ENCODE results near the gene REXO4. TPM values are rescaled to one million over a fixed set of nuclear protein-coding genes. Genes with fewer than 3 reads are reported as not detected.
"Not testable (repeated sequence)": the region's sequence is repeated elsewhere in the genome, so short reads cannot be mapped to it uniquely, and the experiment has no call there.

The REXO4 gene
- total RNA-seq, 4 donors from 2014 or later = 11.5 to 18.1 (median 15.4) TPM

- no peak for ATAC-seq (ENCODE audit: low FRiP score)
- no peak for DNase-seq (ENCODE audit: low spot score)
Measured at GRCh38 chr9:133397895-133398294, 19.9 kb downstream of the REXO4 start.

GRCh38 chr9:133397370-133397769 lies 20.4 kb downstream of the REXO4 start:
- DNase-seq (ENCODE audit: low spot score) (no peak), ATAC-seq (ENCODE audit: low FRiP score) (no peak)
- no peak for TF ChIP-seq CTCF (IDR thresholded peaks at IDR 0.05)

More at GRCh38 chr9:133397895-133398294, 19.9 kb downstream of the REXO4 start:
- TF ChIP-seq CTCF (IDR thresholded peaks at IDR 0.05) = no peak

GRCh38 chr9:133396952-133397351 lies 20.9 kb downstream of the REXO4 start:
- ATAC-seq (ENCODE audit: low FRiP score) = no peak
- DNase-seq (ENCODE audit: low spot score) = no peak
- no peak for TF ChIP-seq CTCF (IDR thresholded peaks at IDR 0.05)

- TF ChIP-seq CTCF (IDR thresholded peaks at IDR 0.05) = no peak
- DNase-seq (ENCODE audit: low spot score) (no peak), ATAC-seq (ENCODE audit: low FRiP score) (no peak)
Measured at GRCh38 chr9:133394687-133395271, 23.0 kb downstream of the REXO4 start.

GRCh38 chr9:133393399-133393798 lies 24.4 kb downstream of the REXO4 start:
- no peak for ATAC-seq (ENCODE audit: low FRiP score)
- TF ChIP-seq CTCF (IDR thresholded peaks at IDR 0.05) = no peak
- no peak for DNase-seq (ENCODE audit: low spot score)

- ATAC-seq (ENCODE audit: low FRiP score); DNase-seq (ENCODE audit: low spot score): not testable (repeated sequence)
Measured at GRCh38 chr9:133392308-133392707, 25.5 kb downstream of the REXO4 start.

GRCh38 chr9:133391449-133391848 lies 26.4 kb downstream of the REXO4 start:
- not testable (repeated sequence) for DNase-seq (ENCODE audit: low spot score); ATAC-seq (ENCODE audit: low FRiP score)

GRCh38 chr9:133390713-133391112 lies 27.1 kb downstream of the REXO4 start:
- TF ChIP-seq CTCF (IDR thresholded peaks at IDR 0.05) = no peak
- no peak for DNase-seq (ENCODE audit: low spot score)
- no peak for ATAC-seq (ENCODE audit: low FRiP score)
